Measurements from ENCODE around the gene CCIN. TPM values are rescaled to one million over a fixed set of nuclear protein-coding genes. Genes with fewer than 3 reads are reported as not detected.

The CCIN gene
- total and polyA plus RNA-seq, 2 of the 13 experiments (the other 11 are each of a cell fraction or from before 2014, with no cell fraction given) = not detected

DNA sequence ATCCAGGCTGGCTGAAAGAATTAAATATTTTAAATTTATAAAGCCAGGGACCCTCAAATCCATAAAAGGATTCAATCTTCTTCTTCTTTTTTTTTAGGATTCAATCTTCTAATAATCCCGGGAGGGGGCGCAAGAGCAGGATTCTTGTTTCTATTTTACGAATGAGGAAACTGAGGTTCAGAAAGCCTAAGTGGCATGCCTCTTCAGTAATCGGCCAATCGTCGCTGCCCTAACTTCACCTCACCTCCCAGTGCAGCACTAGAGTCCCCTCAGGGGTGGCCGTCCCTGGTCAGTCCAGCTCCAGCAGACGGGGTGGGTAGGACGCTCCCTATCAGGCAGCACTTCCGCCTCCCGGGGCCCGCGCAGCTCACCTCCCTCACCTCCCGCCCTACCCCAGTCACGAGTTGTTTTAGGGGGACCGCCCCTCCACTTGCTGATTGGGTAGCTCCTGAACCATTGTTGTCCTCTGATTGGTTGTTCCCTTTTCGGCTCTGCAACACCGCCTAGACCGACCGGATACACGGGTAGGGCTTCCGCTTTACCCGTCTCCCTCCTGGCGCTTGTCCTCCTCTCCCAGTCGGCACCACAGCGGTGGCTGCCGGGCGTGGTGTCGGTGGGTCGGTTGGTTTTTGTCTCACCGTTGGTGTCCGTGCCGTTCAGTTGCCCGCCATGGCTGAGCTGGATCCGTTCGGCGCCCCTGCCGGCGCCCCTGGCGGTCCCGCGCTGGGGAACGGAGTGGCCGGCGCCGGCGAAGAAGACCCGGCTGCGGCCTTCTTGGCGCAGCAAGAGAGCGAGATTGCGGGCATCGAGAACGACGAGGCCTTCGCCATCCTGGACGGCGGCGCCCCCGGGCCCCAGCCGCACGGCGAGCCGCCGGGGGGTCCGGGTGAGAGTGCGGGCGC is 21.5 kb downstream of the CCIN start, which contains the start of gene CLTA (continued):
- TF ChIP-seq, protein P1, sequence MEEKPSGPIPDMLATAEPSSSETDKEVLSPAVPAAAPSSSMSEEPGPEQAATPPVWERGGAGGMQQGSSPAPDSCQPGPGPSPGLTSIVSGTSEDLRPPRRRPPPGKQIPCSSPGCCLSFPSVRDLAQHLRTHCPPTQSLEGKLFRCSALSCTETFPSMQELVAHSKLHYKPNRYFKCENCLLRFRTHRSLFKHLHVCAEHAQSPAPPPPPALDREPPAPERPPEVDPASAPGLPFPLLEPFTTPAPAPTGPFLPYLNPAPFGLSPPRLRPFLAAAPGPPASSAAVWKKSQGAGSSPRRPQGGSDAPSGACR (CRISPR knock-in tag; IDR thresholded peaks at IDR 0.05) = no peak; the same call in 1 of the 2 replicates
- TF ChIP-seq ZEB1 (IDR thresholded peaks at IDR 0.05; ENCODE audit: insufficient replicate concordance, low read depth) (no peak), ZNF138 (CRISPR knock-in tag; IDR thresholded peaks at IDR 0.05; ENCODE audit: low read depth) (no peak), GATAD1 (CRISPR knock-in tag; IDR thresholded peaks at IDR 0.05) (peak; percentile 91), SRSF4 (IDR thresholded peaks at IDR 0.05; ENCODE audit: low read depth, low read length, poor library complexity, severe bottlenecking) (no peak), GTF3A (CRISPR knock-in tag; conservative IDR thresholded peaks at IDR 0.05) (peak; percentile 83; the same call in 1 of the 2 replicates), KAT7 (CRISPR knock-in tag; IDR thresholded peaks at IDR 0.05; ENCODE audit: borderline replicate concordance) (peak; percentile 94), SP4 (CRISPR knock-in tag; IDR thresholded peaks at IDR 0.05) (peak; percentile 86; the same call in 1 of the 2 replicates), PHF21A (CRISPR knock-in tag; IDR thresholded peaks at IDR 0.05) (peak; percentile 56; the same call in 1 of the 2 replicates), ZNF10 (CRISPR knock-in tag; IDR thresholded peaks at IDR 0.05; ENCODE audit: borderline replicate concordance, low read depth) (no peak)
- TF ChIP-seq, protein P2, sequence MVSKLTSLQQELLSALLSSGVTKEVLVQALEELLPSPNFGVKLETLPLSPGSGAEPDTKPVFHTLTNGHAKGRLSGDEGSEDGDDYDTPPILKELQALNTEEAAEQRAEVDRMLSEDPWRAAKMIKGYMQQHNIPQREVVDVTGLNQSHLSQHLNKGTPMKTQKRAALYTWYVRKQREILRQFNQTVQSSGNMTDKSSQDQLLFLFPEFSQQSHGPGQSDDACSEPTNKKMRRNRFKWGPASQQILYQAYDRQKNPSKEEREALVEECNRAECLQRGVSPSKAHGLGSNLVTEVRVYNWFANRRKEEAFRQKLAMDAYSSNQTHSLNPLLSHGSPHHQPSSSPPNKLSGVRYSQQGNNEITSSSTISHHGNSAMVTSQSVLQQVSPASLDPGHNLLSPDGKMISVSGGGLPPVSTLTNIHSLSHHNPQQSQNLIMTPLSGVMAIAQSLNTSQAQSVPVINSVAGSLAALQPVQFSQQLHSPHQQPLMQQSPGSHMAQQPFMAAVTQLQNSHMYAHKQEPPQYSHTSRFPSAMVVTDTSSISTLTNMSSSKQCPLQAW (CRISPR knock-in tag; IDR thresholded peaks at IDR 0.05) = 0 out of 2 replicates have a peak, but pooled peaks have one; percentile 35
- TF ChIP-seq, protein P3, sequence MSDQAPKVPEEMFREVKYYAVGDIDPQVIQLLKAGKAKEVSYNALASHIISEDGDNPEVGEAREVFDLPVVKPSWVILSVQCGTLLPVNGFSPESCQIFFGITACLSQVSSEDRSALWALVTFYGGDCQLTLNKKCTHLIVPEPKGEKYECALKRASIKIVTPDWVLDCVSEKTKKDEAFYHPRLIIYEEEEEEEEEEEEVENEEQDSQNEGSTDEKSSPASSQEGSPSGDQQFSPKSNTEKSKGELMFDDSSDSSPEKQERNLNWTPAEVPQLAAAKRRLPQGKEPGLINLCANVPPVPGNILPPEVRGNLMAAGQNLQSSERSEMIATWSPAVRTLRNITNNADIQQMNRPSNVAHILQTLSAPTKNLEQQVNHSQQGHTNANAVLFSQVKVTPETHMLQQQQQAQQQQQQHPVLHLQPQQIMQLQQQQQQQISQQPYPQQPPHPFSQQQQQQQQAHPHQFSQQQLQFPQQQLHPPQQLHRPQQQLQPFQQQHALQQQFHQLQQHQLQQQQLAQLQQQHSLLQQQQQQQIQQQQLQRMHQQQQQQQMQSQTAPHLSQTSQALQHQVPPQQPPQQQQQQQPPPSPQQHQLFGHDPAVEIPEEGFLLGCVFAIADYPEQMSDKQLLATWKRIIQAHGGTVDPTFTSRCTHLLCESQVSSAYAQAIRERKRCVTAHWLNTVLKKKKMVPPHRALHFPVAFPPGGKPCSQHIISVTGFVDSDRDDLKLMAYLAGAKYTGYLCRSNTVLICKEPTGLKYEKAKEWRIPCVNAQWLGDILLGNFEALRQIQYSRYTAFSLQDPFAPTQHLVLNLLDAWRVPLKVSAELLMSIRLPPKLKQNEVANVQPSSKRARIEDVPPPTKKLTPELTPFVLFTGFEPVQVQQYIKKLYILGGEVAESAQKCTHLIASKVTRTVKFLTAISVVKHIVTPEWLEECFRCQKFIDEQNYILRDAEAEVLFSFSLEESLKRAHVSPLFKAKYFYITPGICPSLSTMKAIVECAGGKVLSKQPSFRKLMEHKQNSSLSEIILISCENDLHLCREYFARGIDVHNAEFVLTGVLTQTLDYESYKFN (CRISPR knock-in tag; conservative IDR thresholded peaks at IDR 0.05) = peak; percentile 53; the same call in 1 of the 2 replicates
- TF ChIP-seq, protein P4, sequence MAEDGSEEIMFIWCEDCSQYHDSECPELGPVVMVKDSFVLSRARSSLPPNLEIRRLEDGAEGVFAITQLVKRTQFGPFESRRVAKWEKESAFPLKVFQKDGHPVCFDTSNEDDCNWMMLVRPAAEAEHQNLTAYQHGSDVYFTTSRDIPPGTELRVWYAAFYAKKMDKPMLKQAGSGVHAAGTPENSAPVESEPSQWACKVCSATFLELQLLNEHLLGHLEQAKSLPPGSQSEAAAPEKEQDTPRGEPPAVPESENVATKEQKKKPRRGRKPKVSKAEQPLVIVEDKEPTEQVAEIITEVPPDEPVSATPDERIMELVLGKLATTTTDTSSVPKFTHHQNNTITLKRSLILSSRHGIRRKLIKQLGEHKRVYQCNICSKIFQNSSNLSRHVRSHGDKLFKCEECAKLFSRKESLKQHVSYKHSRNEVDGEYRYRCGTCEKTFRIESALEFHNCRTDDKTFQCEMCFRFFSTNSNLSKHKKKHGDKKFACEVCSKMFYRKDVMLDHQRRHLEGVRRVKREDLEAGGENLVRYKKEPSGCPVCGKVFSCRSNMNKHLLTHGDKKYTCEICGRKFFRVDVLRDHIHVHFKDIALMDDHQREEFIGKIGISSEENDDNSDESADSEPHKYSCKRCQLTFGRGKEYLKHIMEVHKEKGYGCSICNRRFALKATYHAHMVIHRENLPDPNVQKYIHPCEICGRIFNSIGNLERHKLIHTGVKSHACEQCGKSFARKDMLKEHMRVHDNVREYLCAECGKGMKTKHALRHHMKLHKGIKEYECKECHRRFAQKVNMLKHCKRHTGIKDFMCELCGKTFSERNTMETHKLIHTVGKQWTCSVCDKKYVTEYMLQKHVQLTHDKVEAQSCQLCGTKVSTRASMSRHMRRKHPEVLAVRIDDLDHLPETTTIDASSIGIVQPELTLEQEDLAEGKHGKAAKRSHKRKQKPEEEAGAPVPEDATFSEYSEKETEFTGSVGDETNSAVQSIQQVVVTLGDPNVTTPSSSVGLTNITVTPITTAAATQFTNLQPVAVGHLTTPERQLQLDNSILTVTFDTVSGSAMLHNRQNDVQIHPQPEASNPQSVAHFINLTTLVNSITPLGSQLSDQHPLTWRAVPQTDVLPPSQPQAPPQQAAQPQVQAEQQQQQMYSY (CRISPR knock-in tag; IDR thresholded peaks at IDR 0.05) = peak; percentile 76
- TF ChIP-seq, protein P5, sequence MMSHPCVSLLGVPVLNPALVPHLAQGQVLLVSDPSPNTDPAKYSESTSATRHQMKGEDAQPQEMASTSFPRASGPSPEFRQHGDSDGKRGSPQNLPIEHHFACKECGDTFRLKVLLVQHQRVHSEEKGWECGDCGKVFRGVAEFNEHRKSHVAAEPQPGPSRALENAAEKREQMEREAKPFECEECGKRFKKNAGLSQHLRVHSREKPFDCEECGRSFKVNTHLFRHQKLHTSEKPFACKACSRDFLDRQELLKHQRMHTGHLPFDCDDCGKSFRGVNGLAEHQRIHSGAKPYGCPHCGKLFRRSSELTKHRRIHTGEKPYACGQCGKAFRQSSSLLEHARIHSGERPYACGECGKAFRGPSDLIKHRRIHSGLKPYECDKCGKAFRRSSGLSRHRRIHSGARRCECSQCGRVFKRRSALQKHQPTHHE (CRISPR knock-in tag; IDR thresholded peaks at IDR 0.05; ENCODE audit: borderline replicate concordance) = peak; percentile 85
- TF ChIP-seq, protein P6, sequence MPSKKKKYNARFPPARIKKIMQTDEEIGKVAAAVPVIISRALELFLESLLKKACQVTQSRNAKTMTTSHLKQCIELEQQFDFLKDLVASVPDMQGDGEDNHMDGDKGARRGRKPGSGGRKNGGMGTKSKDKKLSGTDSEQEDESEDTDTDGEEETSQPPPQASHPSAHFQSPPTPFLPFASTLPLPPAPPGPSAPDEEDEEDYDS (CRISPR knock-in tag; IDR thresholded peaks at IDR 0.05) = peak; percentile 91

Measured in HepG2 (cell line).